HG03520 (cell line): ENCODE results near the gene RNF19B.
"Not testable (repeated sequence)": the region's sequence is repeated elsewhere in the genome, so short reads cannot be mapped to it uniquely, and the experiment has no call there.

Experiments used
- ATAC-seq: cut with Tn5 transposase; IDR thresholded peaks from one replicate; pipeline ENCODE4 v1.9.1; 2021; ENCODE audit warnings: mild to moderate bottlenecking, moderate library complexity; ENCODE audit not compliant: unreplicated experiment

Gene RNF19B

GRCh38 chr1:32993324-32993636 is 28.7 kb upstream of the RNF19B start:
- ATAC-seq, result not testable (repeated sequence)

GRCh38 chr1:32992489-32993323 is 28.1 kb upstream of the RNF19B start:
- ATAC-seq, result peak; percentile 64

GRCh38 chr1:32991819-32992488 is 27.3 kb upstream of the RNF19B start:
- peak; percentile 31 for ATAC-seq

DNA sequence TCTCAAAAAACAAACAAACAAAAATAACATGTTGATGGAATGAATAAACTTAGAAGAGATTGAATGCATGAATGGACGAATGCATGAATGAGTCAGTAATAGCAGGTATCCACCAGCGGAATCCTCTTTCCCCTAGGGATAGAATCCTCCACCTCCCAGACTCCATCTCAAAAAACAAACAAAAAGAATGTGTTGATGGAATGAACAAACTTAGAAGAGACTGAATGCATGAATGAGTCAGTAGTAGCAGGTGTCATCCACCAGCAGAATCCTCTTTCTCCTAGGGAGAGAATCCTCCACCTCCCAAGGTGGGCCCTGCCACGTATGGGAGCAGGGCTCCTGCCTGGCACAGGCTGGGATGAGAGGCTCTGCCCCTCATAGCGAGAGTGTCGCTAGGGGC is 26.8 kb upstream of the RNF19B start:
- ATAC-seq, result no peak

GRCh38 chr1:32990887-32991286 is 26.3 kb upstream of the RNF19B start:
- no peak for ATAC-seq

DNA sequence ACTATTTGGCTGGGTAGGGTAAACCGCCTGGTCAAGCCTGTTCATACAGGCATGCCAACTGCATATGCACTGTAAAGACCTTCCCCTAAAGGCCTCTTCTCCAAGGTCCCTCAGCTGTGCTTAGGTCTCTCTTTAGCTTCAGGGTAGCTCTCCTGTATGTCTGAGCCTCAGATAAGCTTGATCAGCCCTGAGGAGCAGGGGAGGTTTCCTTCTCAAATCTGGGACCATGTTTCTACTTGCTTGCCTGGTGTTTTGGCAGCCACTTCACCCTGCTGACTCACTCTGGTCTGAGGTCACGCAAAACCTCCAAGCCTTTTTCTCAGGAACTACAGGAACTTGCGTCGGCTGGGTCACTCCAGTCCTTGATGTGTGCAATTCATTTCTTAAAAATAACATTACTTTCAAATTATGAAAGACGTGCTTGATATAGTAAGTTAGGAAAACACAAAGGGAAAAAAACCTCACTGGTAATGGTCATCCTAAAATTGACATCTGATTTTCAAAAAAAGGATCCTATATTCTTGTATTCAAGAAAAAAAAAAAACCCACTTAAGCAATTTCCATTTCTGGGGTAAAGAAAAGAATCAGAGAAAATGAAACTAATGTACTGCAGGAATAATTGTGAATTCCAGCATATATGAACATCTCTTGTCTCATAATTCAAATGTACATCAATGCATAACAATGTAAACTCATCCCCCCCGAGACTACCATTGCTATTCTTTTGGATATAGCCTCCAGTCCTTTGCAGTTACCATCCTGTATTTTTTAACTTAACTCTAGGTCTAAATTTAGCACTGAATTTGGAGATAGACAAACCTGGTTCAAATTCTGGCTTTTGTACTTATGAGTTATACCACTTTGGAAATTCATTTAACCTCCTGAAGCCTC is 24.8 kb upstream of the RNF19B start:
- no peak for ATAC-seq

GRCh38 chr1:32988665-32989064 is 24.1 kb upstream of the RNF19B start:
- ATAC-seq, result no peak

- ATAC-seq, result no peak
Measured at GRCh38 chr1:32985226-32985625, 20.6 kb upstream of the RNF19B start.

GRCh38 chr1:32984455-32985171 is 20.0 kb upstream of the RNF19B start:
- ATAC-seq, result no peak

DNA sequence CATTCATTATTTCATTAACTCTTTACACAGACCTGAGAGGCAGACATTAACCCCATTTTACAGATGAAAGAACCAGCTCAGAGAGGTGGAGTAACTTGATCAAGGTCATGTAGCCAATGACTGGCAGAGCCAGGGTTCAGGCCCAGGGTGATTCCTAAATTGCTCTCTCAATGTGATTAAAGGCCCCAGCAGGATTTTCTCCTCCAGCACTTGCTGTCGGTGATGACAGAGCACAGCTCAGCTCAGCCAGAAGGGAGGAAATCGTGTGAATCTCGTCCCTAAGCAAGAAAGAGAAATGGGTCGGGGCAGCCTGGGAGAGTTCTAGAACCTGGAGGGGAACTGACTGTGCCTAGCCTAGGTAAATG is 19.5 kb upstream of the RNF19B start:
- no peak for ATAC-seq

DNA sequence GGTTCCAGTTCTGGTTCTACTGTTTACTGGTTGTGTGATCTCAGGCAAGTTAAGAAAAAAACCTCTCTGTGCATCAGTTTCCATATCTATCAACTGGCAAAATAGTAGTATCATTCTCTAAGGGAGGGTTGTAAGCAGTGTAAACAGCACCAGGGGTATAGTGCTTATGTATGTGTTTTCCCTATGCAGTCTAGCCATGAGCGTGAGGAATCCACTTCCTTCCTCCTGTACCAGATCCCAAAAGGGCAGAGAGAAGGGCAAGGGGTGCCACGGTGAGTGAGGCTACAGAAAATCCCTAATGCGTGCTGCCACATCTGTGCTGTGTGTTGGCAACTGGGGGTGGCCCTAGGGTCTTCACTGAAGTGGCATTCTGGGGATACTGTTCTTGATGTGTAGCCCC is 18.4 kb upstream of the RNF19B start:
- ATAC-seq, result no peak

DNA sequence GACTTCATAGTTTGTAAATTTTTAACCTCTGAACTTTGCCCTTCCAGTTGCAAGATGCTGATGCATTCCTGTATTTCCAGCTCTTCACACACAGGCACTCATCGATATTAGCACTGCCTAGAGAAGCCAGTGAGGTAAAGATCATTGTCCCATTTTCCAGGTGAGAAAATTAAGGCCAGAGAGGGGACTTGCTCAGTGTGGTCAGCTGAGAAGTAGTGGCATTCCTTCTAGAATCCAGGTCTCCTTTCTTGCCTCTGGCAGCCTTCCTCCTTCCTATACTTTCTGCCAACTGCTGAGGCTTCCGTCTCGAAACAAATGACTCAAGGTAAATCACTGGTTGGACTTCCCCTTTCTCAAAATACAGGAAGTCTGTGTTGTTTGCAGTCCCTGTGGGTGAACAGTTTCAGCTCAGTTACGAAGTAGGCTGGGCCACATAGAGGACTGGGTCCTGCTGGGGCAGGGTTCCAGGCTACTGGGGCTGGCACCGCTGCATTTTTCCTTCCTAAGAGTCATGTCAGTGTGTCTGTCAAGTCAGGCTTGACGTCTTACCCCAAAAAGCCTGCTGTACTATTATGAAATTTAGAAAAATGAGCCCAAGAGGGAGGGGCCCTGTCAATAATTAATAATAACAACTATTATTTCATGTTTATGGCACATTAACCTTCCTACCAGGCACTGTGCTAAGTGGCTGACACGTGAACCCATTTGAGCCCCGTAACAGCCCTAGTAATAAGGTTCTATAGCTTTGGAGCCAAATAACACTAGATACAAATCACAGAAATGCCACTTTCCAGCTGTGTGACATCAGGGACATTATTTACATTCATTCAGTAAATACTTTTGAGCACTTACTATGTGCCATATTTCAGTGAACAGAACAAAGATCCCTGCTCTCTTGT is 16.6 kb upstream of the RNF19B start:
- peak; percentile 89 for ATAC-seq

GRCh38 chr1:32980080-32980479 is 15.5 kb upstream of the RNF19B start:
- ATAC-seq, result no peak

GRCh38 chr1:32978854-32979253 is 14.2 kb upstream of the RNF19B start:
- no peak for ATAC-seq

DNA sequence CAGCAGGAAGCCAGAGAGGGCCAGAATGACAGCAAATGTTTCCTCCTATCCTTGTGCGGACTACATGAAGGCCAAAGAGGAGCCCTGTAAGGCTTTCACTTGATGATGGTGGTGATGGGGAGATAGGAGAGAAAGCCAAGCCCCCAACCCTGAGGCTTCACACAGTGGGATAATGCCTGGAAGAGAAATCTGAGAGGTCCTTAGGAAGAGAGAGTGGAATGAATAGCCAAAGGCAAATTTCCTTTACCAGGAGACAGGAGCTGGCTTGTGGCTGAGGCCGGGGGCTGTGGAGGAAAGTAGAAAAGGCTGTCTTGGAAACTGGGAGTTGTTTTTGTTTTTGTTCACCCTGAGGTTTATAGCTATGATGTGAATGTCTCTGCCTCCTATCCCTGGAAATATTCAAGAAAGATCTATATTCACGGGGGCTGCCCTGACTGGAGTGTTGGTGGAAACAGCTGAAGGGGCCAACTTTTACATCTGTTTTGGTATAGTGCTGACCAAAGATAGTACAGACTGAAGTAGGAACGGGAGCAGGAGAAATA is 13.0 kb upstream of the RNF19B start:
- no peak for ATAC-seq

DNA sequence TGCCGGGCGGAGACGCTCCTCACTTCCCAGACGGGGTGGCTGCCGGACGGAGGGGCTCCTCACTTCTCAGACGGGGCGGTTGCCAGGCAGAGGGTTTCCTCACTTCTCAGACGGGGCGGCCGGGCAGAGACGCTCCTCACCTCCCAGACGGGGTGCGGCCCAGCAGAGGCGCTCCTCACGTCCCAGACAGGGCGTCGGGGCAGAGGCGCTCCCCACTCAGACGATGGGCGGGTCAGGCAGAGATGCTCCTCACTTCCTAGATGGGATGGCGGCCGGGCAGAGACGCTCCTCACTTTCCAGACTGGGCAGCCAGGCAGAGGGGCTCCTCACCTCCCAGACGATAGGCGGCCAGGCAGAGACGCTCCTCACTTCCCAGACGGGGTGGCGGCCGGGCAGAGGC is 10.4 kb upstream of the RNF19B start:
- ATAC-seq, result not testable (repeated sequence)

DNA sequence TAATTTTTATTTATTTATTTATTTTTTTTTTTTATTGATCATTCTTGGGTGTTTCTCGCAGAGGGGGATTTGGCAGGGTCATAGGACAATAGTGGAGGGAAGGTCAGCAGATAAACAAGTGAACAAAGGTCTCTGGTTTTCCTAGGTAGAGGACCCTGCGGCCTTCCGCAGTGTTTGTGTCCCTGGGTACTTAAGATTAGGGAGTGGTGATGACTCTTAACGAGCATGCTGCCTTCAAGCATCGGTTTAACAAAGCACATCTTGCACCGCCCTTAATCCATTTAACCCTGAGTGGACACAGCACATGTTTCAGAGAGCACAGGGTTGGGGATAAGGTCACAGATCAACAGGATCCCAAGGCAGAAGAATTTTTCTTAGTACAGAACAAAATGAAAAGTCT is 8.8 kb upstream of the RNF19B start:
- not testable (repeated sequence) for ATAC-seq

DNA sequence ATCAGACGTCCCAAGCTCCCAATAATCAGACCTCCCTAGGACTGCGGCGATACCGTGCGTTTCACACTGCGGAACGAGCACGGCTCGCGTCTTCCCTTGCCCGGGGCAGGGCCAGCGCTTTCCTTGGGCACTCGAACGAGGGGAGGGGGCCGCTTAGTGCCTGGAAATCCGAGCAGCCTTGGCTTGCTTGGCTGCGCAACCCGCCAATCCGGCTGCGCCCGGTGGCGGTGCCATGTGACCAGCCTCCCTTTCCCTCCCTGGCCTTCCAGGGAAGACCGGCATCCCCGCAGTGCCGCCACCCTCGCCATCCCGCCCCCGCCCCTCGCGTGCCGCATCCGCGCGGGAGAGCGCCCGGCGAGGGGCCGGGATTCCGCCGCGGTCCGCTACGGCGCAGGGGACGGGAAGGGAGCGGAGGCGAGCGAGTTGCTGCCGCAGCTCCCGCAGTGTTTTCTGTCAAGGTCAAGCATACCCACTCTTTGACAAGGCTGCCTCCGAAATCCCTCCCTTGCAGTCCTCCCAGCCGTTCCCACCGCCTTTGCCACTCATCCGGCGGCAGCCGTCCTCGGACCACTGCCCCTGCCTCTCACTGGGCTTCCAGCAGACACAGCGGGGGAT is 8.3 kb upstream of the RNF19B start:
- no peak for ATAC-seq

GRCh38 chr1:32971576-32971975 is 7.0 kb upstream of the RNF19B start:
- no peak for ATAC-seq
